Adipose tissue (tissue), 3 donors: ENCODE data around the gene SKOR1. TPM values are rescaled to one million over a fixed set of nuclear protein-coding genes. Genes with fewer than 3 reads are reported as not detected.

Source experiments
- H3K27ac ChIP-seq: one replicate; pipeline ENCODE4 v1.5.1; 2013; ENCODE audit warnings: low read depth, low read length
- WGBS, 3 donors: extraction: QIAGEN DNeasy Blood & Tissue Kit; methylation state at CpG; one replicate each; pipeline ENCODE4 v1.1.7; 2013; 5-methylcytosine and 5-hydroxymethylcytosine counted together
- polyA plus RNA-seq, 3 donors: library from polyadenylated mRNA; stranded (reverse); fragments of 200-250 nt; gene quantifications; one replicate each; pipeline ENCODE4 v1.2.3, GENCODE V29; 2013
- donor health status: healthy with polysubstance abuse.
- donor health status: Bipolar disorder and iron deficiency.
- donor health status: healthy.

The SKOR1 gene, protein sequence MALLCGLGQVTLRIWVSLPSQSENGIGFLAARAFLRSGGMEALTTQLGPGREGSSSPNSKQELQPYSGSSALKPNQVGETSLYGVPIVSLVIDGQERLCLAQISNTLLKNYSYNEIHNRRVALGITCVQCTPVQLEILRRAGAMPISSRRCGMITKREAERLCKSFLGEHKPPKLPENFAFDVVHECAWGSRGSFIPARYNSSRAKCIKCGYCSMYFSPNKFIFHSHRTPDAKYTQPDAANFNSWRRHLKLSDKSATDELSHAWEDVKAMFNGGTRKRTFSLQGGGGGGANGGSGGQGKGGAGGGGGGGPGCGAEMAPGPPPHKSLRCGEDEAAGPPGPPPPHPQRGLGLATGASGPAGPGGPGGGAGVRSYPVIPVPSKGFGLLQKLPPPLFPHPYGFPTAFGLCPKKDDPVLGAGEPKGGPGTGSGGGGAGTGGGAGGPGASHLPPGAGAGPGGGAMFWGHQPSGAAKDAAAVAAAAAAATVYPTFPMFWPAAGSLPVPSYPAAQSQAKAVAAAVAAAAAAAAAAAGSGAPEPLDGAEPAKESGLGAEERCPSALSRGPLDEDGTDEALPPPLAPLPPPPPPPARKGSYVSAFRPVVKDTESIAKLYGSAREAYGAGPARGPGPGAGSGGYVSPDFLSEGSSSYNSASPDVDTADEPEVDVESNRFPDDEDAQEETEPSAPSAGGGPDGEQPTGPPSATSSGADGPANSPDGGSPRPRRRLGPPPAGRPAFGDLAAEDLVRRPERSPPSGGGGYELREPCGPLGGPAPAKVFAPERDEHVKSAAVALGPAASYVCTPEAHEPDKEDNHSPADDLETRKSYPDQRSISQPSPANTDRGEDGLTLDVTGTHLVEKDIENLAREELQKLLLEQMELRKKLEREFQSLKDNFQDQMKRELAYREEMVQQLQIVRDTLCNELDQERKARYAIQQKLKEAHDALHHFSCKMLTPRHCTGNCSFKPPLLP
- under 1 TPM in 2 of 3 donors, not detected in 1; 0.14 to 0.40 TPM for polyA plus RNA-seq

DNA sequence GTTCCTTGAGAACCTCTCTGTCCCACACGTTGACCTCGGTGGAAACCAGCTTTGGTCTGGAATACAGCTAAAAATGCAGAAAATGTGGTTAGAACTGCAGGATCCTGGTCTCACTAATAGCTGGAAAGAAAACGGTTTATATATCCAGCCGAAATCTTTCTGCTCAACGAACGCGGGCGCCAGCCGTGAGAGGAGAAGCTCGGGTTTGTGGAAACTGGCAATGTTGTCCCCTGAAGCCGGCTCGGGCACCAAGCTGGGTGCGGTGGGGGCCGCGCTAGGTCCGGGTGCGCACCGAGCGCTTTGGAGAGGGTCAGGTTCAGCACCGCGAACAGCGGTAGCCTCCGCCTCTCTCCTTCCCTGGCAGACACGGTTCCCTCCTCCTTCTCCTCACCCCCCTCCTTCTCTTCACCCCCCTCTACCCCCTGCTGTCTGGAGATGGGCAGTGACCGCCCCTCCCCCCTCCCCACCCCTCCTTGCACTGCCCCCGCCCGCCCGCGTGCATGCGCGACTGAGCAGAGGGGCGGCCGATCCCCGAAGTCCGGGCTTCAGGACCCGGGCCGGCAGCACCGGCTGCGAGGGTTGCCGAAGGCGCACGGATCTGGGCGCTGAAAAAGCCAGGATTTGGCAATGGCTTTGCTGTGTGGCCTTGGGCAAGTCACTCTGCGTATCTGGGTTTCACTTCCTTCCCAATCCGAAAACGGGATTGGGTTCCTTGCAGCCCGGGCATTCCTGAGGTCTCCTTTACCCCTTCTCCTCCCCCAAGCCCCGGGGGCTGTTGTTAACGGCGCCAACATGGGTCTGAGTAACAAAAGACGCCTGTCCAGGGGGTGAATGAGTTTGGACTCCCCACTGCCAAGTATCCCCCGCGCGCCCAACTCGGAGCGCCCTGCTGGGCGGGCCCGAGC, at the start of gene SKOR1:
Gene SKOR1 (plus strand): TSS at position 534 of the 905 bp plus-strand sequence. CDS start 94 bp downstream, at position 628.
- 1 to 3% (median 2%) methylated on average over 42 to 58 of the region's 58 CpGs for WGBS, 3 donors
- no peak within 1 kb of the TSS for H3K27ac ChIP-seq

- H3K27ac ChIP-seq = no peak overlapping the region
- 94 to 96% (median 96%) methylated on average over 3 of the region's 3 CpGs for WGBS, 3 donors
Measured at GRCh38 chr15:67775998-67776397, 49.3 kb upstream of the SKOR1 start.

DNA sequence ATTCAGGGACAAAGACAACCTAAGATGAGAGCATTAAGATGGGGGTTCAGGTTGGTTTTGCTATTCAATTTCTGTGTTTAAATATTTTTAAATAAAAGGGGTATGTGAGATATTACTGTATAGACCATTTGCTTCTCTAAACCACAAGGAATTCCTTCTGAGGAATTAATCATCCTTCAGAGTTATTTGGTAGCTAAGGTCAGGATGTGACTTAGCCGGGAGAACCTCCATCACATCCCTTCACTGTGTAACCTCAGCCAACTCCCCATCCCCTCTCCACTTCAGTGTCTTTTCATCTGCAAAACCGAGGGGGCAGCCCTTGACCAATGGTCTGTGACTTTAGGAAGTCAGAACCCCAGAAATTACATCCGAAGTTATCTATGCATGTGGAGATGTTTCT, 48.7 kb upstream of the SKOR1 start:
- H3K27ac ChIP-seq = no peak overlapping the region
- 76 to 86% (median 79%) methylated on average over 3 of the region's 3 CpGs for WGBS, 3 donors

GRCh38 chr15:67777071-67777470, 48.2 kb upstream of the SKOR1 start:
- 74 to 92% (median 82%) methylated on average over 5 of the region's 5 CpGs for WGBS, 3 donors
- no peak overlapping the region for H3K27ac ChIP-seq

DNA sequence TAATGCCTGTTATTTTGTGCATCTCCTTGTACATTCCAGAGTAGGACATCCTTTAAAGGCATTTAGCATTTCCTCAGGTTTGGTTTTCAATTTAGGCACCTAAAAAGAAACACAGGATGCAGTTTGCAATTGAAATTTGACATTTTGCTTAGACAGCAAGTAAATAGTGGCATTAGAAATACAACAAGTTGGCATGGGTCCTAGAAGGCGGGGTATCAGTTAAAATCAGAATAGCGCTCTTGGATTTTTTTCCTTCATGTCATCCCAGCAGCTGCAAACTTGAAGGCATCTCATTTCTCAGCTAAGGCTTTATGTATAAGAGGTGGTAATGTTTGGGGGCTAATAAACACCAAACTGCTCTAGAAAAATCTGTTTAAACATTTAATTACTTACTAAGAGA, 47.5 kb upstream of the SKOR1 start:
- WGBS, 3 donors = 78 to 87% (median 81%) methylated on average over 2 of the region's 2 CpGs
- H3K27ac ChIP-seq = no peak overlapping the region

DNA sequence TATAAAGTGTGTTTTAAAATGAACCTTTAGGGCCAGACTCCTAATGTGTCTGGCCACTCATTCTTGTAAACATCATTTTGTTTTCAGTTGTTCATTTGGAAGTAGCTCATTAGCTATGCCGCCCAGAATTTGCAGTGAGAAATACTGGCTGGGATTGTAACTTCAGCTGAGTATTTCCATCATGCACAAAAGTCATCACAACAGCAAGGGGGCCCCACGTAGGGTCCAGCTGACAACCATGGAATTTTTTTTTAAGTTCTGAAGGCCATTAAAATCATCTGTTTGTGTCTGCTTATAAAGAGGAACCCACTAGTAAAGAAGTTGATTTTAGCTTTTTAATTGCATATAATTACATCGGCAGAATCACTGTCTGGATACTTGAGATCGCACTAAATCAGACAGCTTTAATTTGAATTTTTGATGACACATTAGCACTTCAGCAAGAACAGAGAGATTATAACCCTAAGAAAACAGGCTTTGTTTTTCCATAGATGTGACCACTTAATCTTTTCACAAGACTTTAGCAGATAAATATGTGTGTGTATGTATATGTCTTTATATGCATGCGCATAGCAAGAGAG, 46.3 kb upstream of the SKOR1 start:
- 85 to 88% (median 86%) methylated on average over 5 of the region's 5 CpGs for WGBS, 3 donors

GRCh38 chr15:67779549-67780111, 45.7 kb upstream of the SKOR1 start:
- 58 to 89% (median 70%) methylated on average over 6 of the region's 6 CpGs for WGBS, 3 donors
- H3K27ac ChIP-seq = no peak overlapping the region

More for the DNA sequence above, 46.3 kb upstream of the SKOR1 start:
- no peak overlapping the region for H3K27ac ChIP-seq

DNA sequence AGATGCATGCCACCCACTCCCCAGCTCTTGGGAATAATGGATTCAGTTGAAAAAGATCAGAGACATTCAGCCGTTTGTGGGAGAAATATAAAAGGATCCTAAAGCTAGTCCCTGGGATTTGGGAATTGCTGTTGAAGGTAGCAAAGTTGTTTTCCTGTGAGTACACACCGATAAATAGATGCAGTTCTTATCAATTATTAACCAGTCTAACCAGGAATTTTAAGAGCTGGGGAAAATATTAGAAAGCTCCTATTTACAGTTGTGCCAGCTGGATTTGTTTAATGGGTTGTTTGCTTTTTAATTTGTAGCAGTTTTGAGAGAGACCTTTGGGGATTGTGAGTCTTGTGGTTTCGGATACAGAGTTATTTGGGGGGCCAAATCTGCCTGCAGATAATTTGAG, 44.2 kb upstream of the SKOR1 start:
- 56 to 92% (median 91%) methylated on average over 3 of the region's 3 CpGs for WGBS, 3 donors
- H3K27ac ChIP-seq = no peak overlapping the region

DNA sequence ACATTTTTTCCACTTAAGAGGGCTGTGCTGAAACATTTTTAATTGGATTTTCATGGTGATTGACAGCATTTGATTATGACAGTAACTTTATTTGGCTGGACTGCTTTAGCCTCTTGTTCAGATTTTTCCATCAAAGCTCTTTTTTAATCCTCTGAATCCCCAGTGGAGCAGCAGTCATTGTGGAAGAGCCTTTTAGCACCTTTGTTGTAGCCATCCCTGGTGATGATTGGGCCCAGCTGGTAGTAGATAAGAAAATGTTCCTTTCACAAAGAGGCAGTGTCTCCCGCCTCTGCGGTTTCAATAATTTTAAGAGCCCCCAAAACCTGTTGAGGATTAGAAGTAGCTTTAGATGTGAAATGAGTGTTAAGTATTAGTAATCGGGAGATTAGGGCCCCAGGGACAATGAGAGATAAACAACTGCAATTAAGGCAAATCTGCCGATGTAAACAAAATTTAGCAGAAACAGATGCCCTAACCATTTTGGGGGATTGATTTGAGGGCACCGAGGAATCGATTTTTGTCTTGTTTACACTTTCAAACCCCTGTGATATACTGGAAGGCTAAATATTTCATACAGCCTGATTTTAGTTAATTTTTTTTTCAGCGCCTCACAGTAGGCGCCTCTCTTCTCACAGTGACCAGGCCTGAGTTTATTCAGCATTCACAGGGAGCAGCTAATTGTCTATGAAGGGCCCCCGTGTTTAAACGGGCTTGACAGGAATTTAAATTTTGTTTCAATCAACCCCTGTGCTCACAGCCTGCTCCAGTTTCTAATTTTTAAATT, 43.2 kb upstream of the SKOR1 start:
- no peak overlapping the region for H3K27ac ChIP-seq
- 76 to 87% (median 87%) methylated on average over 10 of the region's 10 CpGs for WGBS, 3 donors

DNA sequence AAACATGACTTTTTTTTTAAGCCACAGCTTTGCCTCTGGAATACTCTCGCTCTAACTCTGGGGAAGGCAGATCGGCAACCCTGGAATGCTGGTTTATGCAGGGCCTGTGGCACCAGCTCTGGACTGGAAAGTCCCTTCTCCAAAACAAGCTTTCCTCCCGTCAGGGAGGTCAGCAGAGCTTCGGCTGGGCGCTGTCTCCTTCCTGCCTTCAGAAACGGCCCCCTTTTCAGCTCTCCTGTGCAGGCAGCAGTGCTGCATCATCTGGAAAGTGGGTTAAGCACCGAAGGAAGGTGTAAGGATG, 42.7 kb upstream of the SKOR1 start:
- H3K27ac ChIP-seq = no peak overlapping the region
- 70 to 76% (median 76%) methylated on average over 7 of the region's 7 CpGs for WGBS, 3 donors

DNA sequence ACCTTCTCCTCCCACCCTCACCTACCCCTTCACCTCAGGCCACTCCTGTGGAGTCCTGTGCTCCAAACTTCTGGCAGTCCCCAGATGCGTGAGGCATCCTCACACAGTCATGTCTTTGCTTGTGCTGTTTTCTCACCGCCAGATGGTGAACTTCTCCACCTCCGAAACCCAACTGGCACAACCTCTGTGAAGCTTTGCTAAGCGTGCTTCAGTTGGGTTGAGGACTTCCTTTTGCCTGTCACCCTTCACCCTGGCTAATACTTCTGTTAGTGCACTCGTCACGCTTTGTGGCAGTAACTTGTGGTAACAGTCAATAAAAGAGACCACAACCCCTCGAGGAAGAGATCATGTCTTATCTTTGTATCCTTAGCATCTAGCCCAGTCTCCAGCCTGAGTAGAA, 42.0 kb upstream of the SKOR1 start:
- 59 to 92% (median 73%) methylated on average over 7 of the region's 7 CpGs for WGBS, 3 donors
- no peak overlapping the region for H3K27ac ChIP-seq

DNA sequence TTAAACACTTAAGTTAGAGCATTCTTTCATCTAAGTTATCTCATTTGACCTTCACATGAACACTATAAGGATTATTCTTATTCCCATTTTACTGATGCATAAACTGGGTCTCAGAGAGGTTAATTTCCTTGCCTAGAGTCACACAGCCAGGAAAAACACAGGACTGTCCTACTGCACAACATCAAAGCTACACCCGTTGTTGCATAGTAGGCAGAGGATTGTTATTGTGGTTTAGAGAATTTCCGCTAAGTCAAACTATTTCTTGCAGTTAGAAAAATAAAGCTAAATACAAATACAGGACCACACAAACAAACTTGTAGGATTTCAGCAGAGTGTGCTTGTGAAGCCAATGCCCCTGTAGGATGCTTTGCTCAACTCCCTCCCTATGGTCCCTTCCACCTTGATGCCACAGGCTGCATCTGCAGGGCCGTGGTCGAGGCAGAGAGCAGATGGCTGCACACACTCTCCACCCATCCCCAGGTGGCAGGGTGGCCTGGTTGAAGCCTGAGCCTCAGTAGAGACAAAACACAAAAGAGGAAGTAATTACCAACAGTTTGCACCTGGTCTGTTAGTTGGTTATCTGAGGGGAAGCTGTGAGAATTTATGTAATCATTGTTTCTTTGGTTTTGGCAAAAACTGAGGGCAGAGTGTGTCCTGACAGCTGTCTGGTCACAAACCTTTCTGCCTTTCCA, 41.1 kb upstream of the SKOR1 start:
- no peak overlapping the region for H3K27ac ChIP-seq
- 48 to 72% (median 59%) methylated on average over 4 of the region's 4 CpGs for WGBS, 3 donors

GRCh38 chr15:67784856-67785430, 40.4 kb upstream of the SKOR1 start:
- 77 to 89% (median 85%) methylated on average over 12 of the region's 12 CpGs for WGBS, 3 donors
- H3K27ac ChIP-seq = no peak overlapping the region

DNA sequence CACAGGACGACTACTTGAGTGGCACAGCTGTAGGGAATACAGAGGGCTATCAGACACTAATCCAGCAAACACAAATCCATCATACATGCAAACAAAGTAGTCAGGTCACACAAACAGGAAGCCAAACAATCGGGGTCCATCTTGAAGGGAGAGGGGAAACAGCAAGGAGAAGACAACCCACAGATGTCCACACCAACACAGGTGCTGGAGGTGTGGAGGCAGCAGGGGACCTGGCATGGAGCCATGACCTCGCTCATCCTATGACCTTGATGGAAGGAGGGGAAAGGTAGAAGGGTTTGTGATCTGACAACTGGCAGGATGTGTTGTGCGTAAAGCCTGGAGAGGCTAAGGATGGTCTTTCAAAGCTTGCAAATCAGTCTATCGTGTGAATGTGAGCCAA, 39.9 kb upstream of the SKOR1 start:
- H3K27ac ChIP-seq = no peak overlapping the region
- 75 to 80% (median 76%) methylated on average over 5 of the region's 5 CpGs for whole genome bisulfite sequencing, 3 donors

- 98% methylated on average over 4 of the region's 4 CpGs for WGBS, 3 donors
- H3K27ac ChIP-seq = no peak overlapping the region
Measured at GRCh38 chr15:67786646-67787045, 38.7 kb upstream of the SKOR1 start.

DNA sequence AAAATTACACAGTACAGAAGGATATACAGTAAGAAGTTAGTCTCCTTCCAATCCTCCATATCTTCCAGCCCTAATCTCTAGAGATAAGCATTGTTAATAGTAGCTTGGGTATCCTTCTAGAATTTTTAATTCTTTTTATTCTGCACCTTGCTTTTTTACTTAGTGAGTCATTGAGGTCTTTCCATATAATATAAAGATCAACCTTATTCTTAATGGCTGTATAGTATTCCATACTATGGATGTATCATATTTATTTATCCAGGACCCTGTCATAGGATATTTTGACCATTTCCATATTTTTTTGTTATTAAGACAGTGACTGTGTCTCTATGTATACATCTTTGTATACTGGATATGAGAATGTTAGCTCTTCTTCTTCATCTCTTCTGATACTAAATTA, 36.3 kb upstream of the SKOR1 start:
- H3K27ac ChIP-seq = no peak overlapping the region
